ENCODE data around the gene NOL6. TPM values are rescaled to one million over a fixed set of nuclear protein-coding genes. Genes with fewer than 3 reads are reported as not detected.
"Not testable (repeated sequence)": the region's sequence is repeated elsewhere in the genome, so short reads cannot be mapped to it uniquely, and the experiment has no call there.

Gene NOL6

GRCh38 chr9:33424492-33424891 lies 49.2 kb downstream of the NOL6 start:
- not testable (repeated sequence) for H3K4me3 ChIP-seq (ENCODE audit: low read length); H3K36me3 ChIP-seq (ENCODE audit: insufficient read depth, low read length); H3K9ac ChIP-seq (ENCODE audit: low read depth, low read length); H3K4me2 ChIP-seq (ENCODE audit: low read length); H3K9me3 ChIP-seq (replicated peaks; ENCODE audit: low read length); H3K4me1 ChIP-seq (ENCODE audit: control insufficient read depth, insufficient read depth, low read length)
- peaks cover 10% of the 10 kb centered on the region for H3K27me3 ChIP-seq (ENCODE audit: control insufficient read depth, insufficient read depth, low read length)

GRCh38 chr9:33424043-33424442 lies 49.7 kb downstream of the NOL6 start:
- not testable (repeated sequence) for H3K4me2 ChIP-seq (ENCODE audit: low read length); H3K4me3 ChIP-seq (ENCODE audit: low read length); H3K9ac ChIP-seq (ENCODE audit: low read depth, low read length); H3K9me3 ChIP-seq (replicated peaks; ENCODE audit: low read length); H3K36me3 ChIP-seq (ENCODE audit: insufficient read depth, low read length); H3K4me1 ChIP-seq (ENCODE audit: control insufficient read depth, insufficient read depth, low read length)
- peaks cover 10% of the 10 kb centered on the region for H3K27me3 ChIP-seq (ENCODE audit: control insufficient read depth, insufficient read depth, low read length)

GRCh38 chr9:33419708-33420303 lies 53.9 kb downstream of the NOL6 start:
- no peak overlapping the region for H3K4me3 ChIP-seq (ENCODE audit: low read length)
- no peaks in the 10 kb centered on the region for H3K9me3 ChIP-seq (replicated peaks; ENCODE audit: low read length)
- H3K27me3 ChIP-seq (ENCODE audit: control insufficient read depth, insufficient read depth, low read length), result peaks cover 45% of the 10 kb centered on the region
- H3K36me3 ChIP-seq (ENCODE audit: insufficient read depth, low read length), result no peaks in the 10 kb centered on the region
- no peak overlapping the region for H3K4me2 ChIP-seq (ENCODE audit: low read length)
- no peaks in the 10 kb centered on the region for H3K4me1 ChIP-seq (ENCODE audit: control insufficient read depth, insufficient read depth, low read length)
- no peak overlapping the region for H3K9ac ChIP-seq (ENCODE audit: low read depth, low read length)

- Histone ChIP-seq H3K4me2 (ENCODE audit: low read length) (no peak overlapping the region), H3K9me3 (replicated peaks; ENCODE audit: low read length) (no peaks in the 10 kb centered on the region), H3K36me3 (ENCODE audit: insufficient read depth, low read length) (no peaks in the 10 kb centered on the region), H3K4me1 (ENCODE audit: control insufficient read depth, insufficient read depth, low read length) (no peaks in the 10 kb centered on the region), H3K9ac (ENCODE audit: low read depth, low read length) (no peak overlapping the region), H3K27me3 (ENCODE audit: control insufficient read depth, insufficient read depth, low read length) (peaks cover 56% of the 10 kb centered on the region), H3K4me3 (ENCODE audit: low read length) (no peak overlapping the region)
Measured at GRCh38 chr9:33418090-33418489, 55.6 kb downstream of the NOL6 start.

GRCh38 chr9:33416996-33417395 lies 56.7 kb downstream of the NOL6 start:
- Histone ChIP-seq H3K4me3 (ENCODE audit: low read length) (no peak overlapping the region), H3K27me3 (ENCODE audit: control insufficient read depth, insufficient read depth, low read length) (peaks cover 56% of the 10 kb centered on the region)

GRCh38 chr9:33415501-33416038 lies 58.2 kb downstream of the NOL6 start:
- no peak overlapping the region for H3K4me2 ChIP-seq (ENCODE audit: low read length)
- H3K9ac ChIP-seq (ENCODE audit: low read depth, low read length), result no peak overlapping the region
- no peaks in the 10 kb centered on the region for H3K36me3 ChIP-seq (ENCODE audit: insufficient read depth, low read length)
- peaks cover 55% of the 10 kb centered on the region for H3K27me3 ChIP-seq (ENCODE audit: control insufficient read depth, insufficient read depth, low read length)
- H3K4me1 ChIP-seq (ENCODE audit: control insufficient read depth, insufficient read depth, low read length), result no peaks in the 10 kb centered on the region
- H3K4me3 ChIP-seq (ENCODE audit: low read length), result no peak overlapping the region
- no peaks in the 10 kb centered on the region for H3K9me3 ChIP-seq (replicated peaks; ENCODE audit: low read length)

More at GRCh38 chr9:33416996-33417395, 56.7 kb downstream of the NOL6 start:
- Histone ChIP-seq H3K9ac (ENCODE audit: low read depth, low read length) (no peak overlapping the region), H3K4me1 (ENCODE audit: control insufficient read depth, insufficient read depth, low read length) (no peaks in the 10 kb centered on the region), H3K9me3 (replicated peaks; ENCODE audit: low read length) (no peaks in the 10 kb centered on the region), H3K4me2 (ENCODE audit: low read length) (no peak overlapping the region), H3K36me3 (ENCODE audit: insufficient read depth, low read length) (no peaks in the 10 kb centered on the region)

GRCh38 chr9:33414889-33415500 lies 58.7 kb downstream of the NOL6 start:
- H3K4me3 ChIP-seq (ENCODE audit: low read length), result no peak overlapping the region
- H3K9me3 ChIP-seq (replicated peaks; ENCODE audit: low read length), result no peaks in the 10 kb centered on the region
- peaks cover 49% of the 10 kb centered on the region for H3K27me3 ChIP-seq (ENCODE audit: control insufficient read depth, insufficient read depth, low read length)
- H3K4me2 ChIP-seq (ENCODE audit: low read length), result no peak overlapping the region
- H3K4me1 ChIP-seq (ENCODE audit: control insufficient read depth, insufficient read depth, low read length), result no peaks in the 10 kb centered on the region
- no peak overlapping the region for H3K9ac ChIP-seq (ENCODE audit: low read depth, low read length)
- no peaks in the 10 kb centered on the region for H3K36me3 ChIP-seq (ENCODE audit: insufficient read depth, low read length)

- Histone ChIP-seq H3K4me1 (ENCODE audit: control insufficient read depth, insufficient read depth, low read length) (no peaks in the 10 kb centered on the region), H3K9me3 (replicated peaks; ENCODE audit: low read length) (no peaks in the 10 kb centered on the region), H3K27me3 (ENCODE audit: control insufficient read depth, insufficient read depth, low read length) (peaks cover 46% of the 10 kb centered on the region)
Measured at GRCh38 chr9:33414268-33414667, 59.5 kb downstream of the NOL6 start.

More at GRCh38 chr9:33414268-33414667, 59.5 kb downstream of the NOL6 start:
- H3K9ac ChIP-seq (ENCODE audit: low read depth, low read length), result no peak overlapping the region
- H3K36me3 ChIP-seq (ENCODE audit: insufficient read depth, low read length), result no peaks in the 10 kb centered on the region
- H3K4me3 ChIP-seq (ENCODE audit: low read length), result no peak overlapping the region
- no peak overlapping the region for H3K4me2 ChIP-seq (ENCODE audit: low read length)

Small RNA genes lying within 50 kb of the gene (small RNA-seq; reads per million reads assigned to genes)
- gene AL356218.2, result not detected
- gene MIR6851, result not detected

Measured in skeletal muscle satellite cell (primary cell).